ENCODE results near the gene SORCS3.

The SORCS3 gene

GRCh38 chr10:104780165-104780564 lies 139.1 kb downstream of the SORCS3 start:
- no peak for DNase-seq

GRCh38 chr10:104780946-104781595 lies 140.0 kb downstream of the SORCS3 start:
- DNase-seq = no peak

GRCh38 chr10:104784452-104784851 lies 143.4 kb downstream of the SORCS3 start:
- DNase-seq = no peak

- no peak for DNase-seq
Measured at GRCh38 chr10:104791471-104791870, 150.4 kb downstream of the SORCS3 start.

- no peak for DNase-seq
Measured at GRCh38 chr10:104795411-104795810, 154.3 kb downstream of the SORCS3 start.

- no peak for DNase-seq
Measured at GRCh38 chr10:104796823-104797222, 155.7 kb downstream of the SORCS3 start.

GRCh38 chr10:104802941-104803340 lies 161.9 kb downstream of the SORCS3 start:
- no peak for DNase-seq

- DNase-seq = no peak
Measured at GRCh38 chr10:104804880-104805279, 163.8 kb downstream of the SORCS3 start.

GRCh38 chr10:104806801-104807200 lies 165.7 kb downstream of the SORCS3 start:
- DNase-seq = no peak

- no peak for DNase-seq
Measured at GRCh38 chr10:104807581-104808310, 166.7 kb downstream of the SORCS3 start.

GRCh38 chr10:104809288-104810090 lies 168.4 kb downstream of the SORCS3 start:
- DNase-seq = no peak

GRCh38 chr10:104811166-104811565 lies 170.1 kb downstream of the SORCS3 start:
- no peak for DNase-seq

GRCh38 chr10:104816501-104816900 lies 175.4 kb downstream of the SORCS3 start:
- no peak for DNase-seq

GRCh38 chr10:104819731-104820130 lies 178.6 kb downstream of the SORCS3 start:
- no peak for DNase-seq

- no peak for DNase-seq
Measured at GRCh38 chr10:104822088-104822487, 181.0 kb downstream of the SORCS3 start.

GRCh38 chr10:104824380-104825006 lies 183.4 kb downstream of the SORCS3 start:
- DNase-seq = no peak

GRCh38 chr10:104831272-104831671 lies 190.2 kb downstream of the SORCS3 start:
- no peak for DNase-seq

- no peak for DNase-seq
Measured at GRCh38 chr10:104834580-104834979, 193.5 kb downstream of the SORCS3 start.

- no peak for DNase-seq
Measured at GRCh38 chr10:104835422-104835821, 194.3 kb downstream of the SORCS3 start.

- DNase-seq = no peak
Measured at GRCh38 chr10:104842704-104843103, 201.6 kb downstream of the SORCS3 start.

GRCh38 chr10:104844073-104844472 lies 203.0 kb downstream of the SORCS3 start:
- no peak for DNase-seq

- DNase-seq = no peak
Measured at GRCh38 chr10:104850023-104850422, 208.9 kb downstream of the SORCS3 start.

GRCh38 chr10:104867966-104868598 lies 227.0 kb downstream of the SORCS3 start:
- DNase-seq = no peak
